IMR-90 (cell line): Measurements from ENCODE around the gene PHETA1. TPM values are rescaled to one million over a fixed set of nuclear protein-coding genes. Genes with fewer than 3 reads are reported as not detected.

ENCODE experiments used
- ATAC-seq: fragments of 200-7000 bp; cut with Tn5 transposase; 2 replicates; pipeline ENCODE4 v1.9.1; 2020; ENCODE audit warnings: low read depth, mild to moderate bottlenecking, moderate library complexity
- BruUV-seq: library from RNA; stranded (reverse); fragments of 400-500 nt; replicated peaks from 2 replicates; lab custom pipeline; 2021; lab: Mats Ljungman, UMichigan
- CTCF ChIA-PET: fragments of 300-600 bp; formaldehyde crosslinking; extraction: SDS; loops from one replicate; lab custom pipeline; 2021; ENCODE audit warnings: antibody characterized with exemption; lab: Yijun Ruan, JAX
- POLR2A ChIA-PET: fragments of 300-600 bp; sonication (Branson Sonifier 250); formaldehyde crosslinking; loops from one replicate; lab custom pipeline; 2022; ENCODE audit warnings: antibody characterized with exemption; ENCODE audit not compliant: unreplicated experiment; lab: Charles Lee
- DNase-seq: peaks from one replicate; pipeline ENCODE4 v3.0.0; 2013
- H2AFZ ChIP-seq: replicated peaks from 2 replicates; pipeline ENCODE3; 2013; ENCODE audit warnings: low read length, mild to moderate bottlenecking; ENCODE audit not compliant: poor library complexity
- H2AK5ac ChIP-seq: 2 replicates; pipeline ENCODE4 v1.6.1; 2013; ENCODE audit warnings: low read depth, low read length, inconsistent platforms
- H2AK9ac ChIP-seq: replicated peaks from 2 replicates; pipeline ENCODE3; 2013; ENCODE audit warnings: mild to moderate bottlenecking, low read depth, low read length, moderate library complexity; ENCODE audit not compliant: poor library complexity
- H2BK120ac ChIP-seq: 2 replicates; pipeline ENCODE4 v1.6.1; 2013; ENCODE audit warnings: low read depth, low read length, inconsistent platforms
- H2BK15ac ChIP-seq: 3 replicates; pipeline ENCODE4 v1.6.1; 2013; ENCODE audit warnings: low read depth, low read length, inconsistent platforms
- H2BK20ac ChIP-seq: 2 replicates; pipeline ENCODE4 v1.6.1; 2013; ENCODE audit warnings: low read depth, mild to moderate bottlenecking, inconsistent platforms, low read length, moderate library complexity
- H2BK5ac ChIP-seq: 2 replicates; pipeline ENCODE4 v1.6.1; 2013; ENCODE audit warnings: mild to moderate bottlenecking, low read depth, low read length, inconsistent platforms; ENCODE audit not compliant: poor library complexity, severe bottlenecking
- H3K14ac ChIP-seq: replicated peaks from 2 replicates; pipeline ENCODE4 v1.6.1; 2013; ENCODE audit warnings: low read depth, low read length, inconsistent platforms
- H3K18ac ChIP-seq: 2 replicates; pipeline ENCODE4 v1.6.1; 2013; ENCODE audit warnings: low read depth, low read length, control low read depth
- H3K23ac ChIP-seq: 2 replicates; pipeline ENCODE4 v1.6.1; 2013; ENCODE audit warnings: low read depth, low read length, inconsistent platforms
- H3K27ac ChIP-seq: 2 replicates; pipeline ENCODE4 v1.5.1; 2013; ENCODE audit warnings: mild to moderate bottlenecking, control low read depth, low read length; ENCODE audit not compliant: insufficient read depth
- H3K27me3 ChIP-seq: 2 replicates; pipeline ENCODE4 v1.6.1; 2013; ENCODE audit warnings: low read length; ENCODE audit not compliant: control insufficient read depth, insufficient read depth
- H3K36me3 ChIP-seq: 2 replicates; pipeline ENCODE4 v1.6.1; 2013; ENCODE audit warnings: low read length, mixed read lengths; ENCODE audit not compliant: control insufficient read depth, insufficient read depth
- H3K4ac ChIP-seq: 2 replicates; pipeline ENCODE4 v1.6.1; 2013; ENCODE audit warnings: low read depth, low read length, inconsistent platforms
- H3K4me1 ChIP-seq: 2 replicates; pipeline ENCODE4 v1.6.1; 2013; ENCODE audit warnings: low read length, mixed read lengths; ENCODE audit not compliant: control insufficient read depth, insufficient read depth
- H3K4me2 ChIP-seq: 2 replicates; pipeline ENCODE4 v1.6.1; 2013; ENCODE audit warnings: low read depth, mild to moderate bottlenecking, control low read depth, low read length, moderate library complexity
- H3K4me3 ChIP-seq: 2 replicates; pipeline ENCODE4 v1.5.1; 2013; ENCODE audit warnings: low read depth, mild to moderate bottlenecking, control low read depth, low read length, moderate library complexity; ENCODE audit not compliant: insufficient read depth
- H3K56ac ChIP-seq: 2 replicates; pipeline ENCODE4 v1.6.1; 2013; ENCODE audit warnings: low read length, inconsistent platforms; ENCODE audit not compliant: insufficient read depth; ENCODE audit errors: extremely low read depth
- H3K79me1 ChIP-seq, 2 experiments: 2 replicates each; pipeline ENCODE4 v1.6.1; 2013; ENCODE audit warnings: low read length in 2 of 2, inconsistent platforms in 1 of 2, low read depth in 1 of 2
- H3K9ac ChIP-seq: 2 replicates; pipeline ENCODE4 v1.6.1; 2013; ENCODE audit warnings: low read depth, low read length, control low read depth
- H3K9me1 ChIP-seq: 2 replicates; pipeline ENCODE4 v1.6.1; 2013; ENCODE audit warnings: low read length, inconsistent platforms; ENCODE audit not compliant: insufficient read depth
- H3K9me3 ChIP-seq: 2 replicates; pipeline ENCODE4 v1.6.1; 2013; ENCODE audit warnings: low read length; ENCODE audit not compliant: control insufficient read depth, insufficient read depth
- H4K20me1 ChIP-seq: 2 replicates; pipeline ENCODE4 v1.6.1; 2013; ENCODE audit warnings: low read length, inconsistent platforms; ENCODE audit not compliant: insufficient read depth
- H4K5ac ChIP-seq: 2 replicates; pipeline ENCODE4 v1.6.1; 2013; ENCODE audit warnings: mild to moderate bottlenecking, low read depth, low read length, control low read depth
- H4K8ac ChIP-seq, 2 experiments: 2 replicates each; pipeline ENCODE4 v1.6.1; 2013; ENCODE audit warnings: low read depth in 2 of 2, low read length in 2 of 2, control low read depth in 1 of 2, inconsistent platforms in 1 of 2
- H4K91ac ChIP-seq: 2 replicates; pipeline ENCODE4 v1.6.1; 2013; ENCODE audit warnings: low read depth, low read length, inconsistent platforms; ENCODE audit not compliant: insufficient read depth
- BHLHE40 ChIP-seq: fragments of 150-350 bp; IDR thresholded peaks from 2 replicates; pipeline ENCODE4 v1.6.1; 2016; ENCODE audit warnings: mild to moderate bottlenecking, low read depth, low read length
- CEBPB ChIP-seq: IDR thresholded peaks from 2 replicates; pipeline ENCODE4 v1.6.1; 2012; ENCODE audit warnings: low read depth, low read length, improper control_type of control experiment
- CHD1 ChIP-seq: IDR thresholded peaks from 2 replicates; pipeline ENCODE4 v1.6.1; 2012; ENCODE audit warnings: low read depth, low read length, improper control_type of control experiment
- FOS ChIP-seq: fragments of 150-350 bp; IDR thresholded peaks from 2 replicates; pipeline ENCODE4 v1.6.1; 2016; ENCODE audit warnings: low read depth, low read length
- MAFK ChIP-seq: IDR thresholded peaks from 2 replicates; pipeline ENCODE4 v1.6.1; 2012; ENCODE audit warnings: low read depth, low read length, improper control_type of control experiment
- MAZ ChIP-seq: IDR thresholded peaks from 2 replicates; pipeline ENCODE4 v1.6.1; 2012; ENCODE audit warnings: low read depth, mild to moderate bottlenecking, low read length, improper control_type of control experiment, moderate library complexity, borderline replicate concordance
- MXI1 ChIP-seq: IDR thresholded peaks from 2 replicates; pipeline ENCODE4 v1.6.1; 2012; ENCODE audit warnings: low read depth, mild to moderate bottlenecking, low read length, moderate library complexity, borderline replicate concordance
- NFE2L2 ChIP-seq: fragments of 150-350 bp; IDR thresholded peaks from 2 replicates; pipeline ENCODE4 v1.6.1; 2016; ENCODE audit warnings: low read depth, mild to moderate bottlenecking, low read length
- POLR2A ChIP-seq: IDR thresholded peaks from 2 replicates; pipeline ENCODE4 v1.6.1; 2012; ENCODE audit warnings: mild to moderate bottlenecking, low read depth, low read length
- RAD21 ChIP-seq: IDR thresholded peaks from 2 replicates; pipeline ENCODE4 v1.6.1; 2012; ENCODE audit warnings: low read length, improper control_type of control experiment
- RCOR1 ChIP-seq: IDR thresholded peaks from 2 replicates; pipeline ENCODE4 v1.6.1; 2012; ENCODE audit warnings: mild to moderate bottlenecking, low read length, improper control_type of control experiment; ENCODE audit not compliant: insufficient replicate concordance
- RFX5 ChIP-seq: IDR thresholded peaks from 2 replicates; pipeline ENCODE4 v1.8.0; 2012; ENCODE audit warnings: low read depth, mild to moderate bottlenecking, low read length, moderate library complexity
- SMC3 ChIP-seq: fragments of 150-350 bp; IDR thresholded peaks from 2 replicates; pipeline ENCODE4 v1.6.1; 2016; ENCODE audit warnings: low read depth, mild to moderate bottlenecking, antibody characterized with exemption, low read length, moderate library complexity
- whole genome bisulfite sequencing, 2 experiments: methylation state at CpG; one replicate each; pipeline versions ENCODE4 v1.1.5 to v1.1.7; 2013; ENCODE audit warnings: missing lambda C conversion rate in 2 of 2; ENCODE audit not compliant: insufficient read length in 1 of 2; ENCODE audit errors: extremely low coverage in 2 of 2; 5-methylcytosine and 5-hydroxymethylcytosine counted together
- dilution Hi-C: fragments of 300-500 bp; cut with HindIII; formaldehyde crosslinking; loops from one replicate; pipeline ENCODE4 v1.14.3; 2018; ENCODE audit warnings: low sequenced_read_pairs; ENCODE audit not compliant: unreplicated experiment
- in situ Hi-C: fragments of 300-500 bp; cut with MboI; formaldehyde crosslinking; loops from 3 replicates; pipeline ENCODE4 v1.14.3; 2019; ENCODE audit warnings: low sequenced_read_pairs, inconsistent platforms, mixed read lengths
- intact Hi-C: fragments of 100-400 bp; cut with micrococcal nuclease; formaldehyde crosslinking; loops from 2 replicates; pipeline ENCODE4 v1.10.0; 2022
- polyA plus RNA-seq, 3 experiments: library from polyadenylated mRNA; depleted of rRNA; stranded (reverse); fragments of >200 nt; gene quantifications; 2 replicates each; pipeline ENCODE4 v1.2.3, GENCODE V29; 2012; ENCODE audit warnings: low replicate concordance in 1 of 3
- total RNA-seq: library from RNA; depleted of rRNA; stranded (reverse); fragments of >200 nt; gene quantifications from 2 replicates; pipeline ENCODE4 v1.2.3, GENCODE V29; 2012
- TF ChIP-seq, protein P1 (sequence below): fragments of 150-350 bp; IDR thresholded peaks from 2 replicates; pipeline ENCODE4 v1.6.1; 2017; ENCODE audit warnings: mild to moderate bottlenecking, antibody characterized with exemption, low read length, low read depth
- TF ChIP-seq, protein P2 (sequence below): fragments of 150-350 bp; IDR thresholded peaks from 2 replicates; pipeline ENCODE4 v1.6.1; 2016; ENCODE audit warnings: low read depth, mild to moderate bottlenecking, low read length, moderate library complexity, borderline replicate concordance
- TF ChIP-seq, protein P3 (sequence below): conservative IDR thresholded peaks from 2 replicates; pipeline ENCODE4 v1.5.1; 2012; ENCODE audit warnings: mild to moderate bottlenecking, low read depth, low read length, improper control_type of control experiment

The PHETA1 gene
- total and polyA plus RNA-seq, 2 of the 4 experiments (the other 2 are of a cell fraction): 3.2 to 6.6 TPM

DNA sequence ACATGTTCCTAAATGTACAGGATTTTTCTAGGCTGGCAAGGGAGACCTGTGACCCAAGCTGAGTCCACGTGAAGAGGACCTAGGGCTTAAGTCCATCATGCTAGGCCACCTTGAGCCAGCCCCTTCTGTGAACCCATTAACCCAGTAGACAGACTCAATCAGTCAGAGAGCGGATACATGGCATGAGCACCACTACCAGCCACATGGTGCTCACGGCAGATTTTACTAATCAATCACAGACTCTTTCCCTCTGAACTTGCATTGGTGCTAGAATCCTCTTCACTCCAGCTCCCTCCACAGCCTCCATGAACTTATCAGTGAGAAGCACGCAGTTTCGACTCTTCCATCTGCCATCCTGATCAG lies 9.0 kb downstream of the PHETA1 start:
- Histone ChIP-seq H3K9ac (no peak overlapping the region), H3K14ac (no peak overlapping the region), H3K27ac (no peak overlapping the region), H3K79me1 (peaks cover 0 to 6% of the 10 kb centered on the region in 2 experiments; a peak in 1 of 4 replicates), H3K9me1 (0 out of 2 replicates have a peak, but pooled peaks cover 6% of the 10 kb centered on the region), H3K23ac (no peak overlapping the region), H3K9me3 (no peaks in the 10 kb centered on the region), H3K27me3 (peaks cover 2% of the 10 kb centered on the region), H2BK20ac (no peak overlapping the region), H4K91ac (no peak overlapping the region), H3K4ac (no peak overlapping the region), H2AFZ (no peak overlapping the region), H4K20me1 (no peaks in the 10 kb centered on the region), H2AK5ac (no peak overlapping the region), H4K8ac (no peak overlapping the region), H2BK15ac (no peak overlapping the region), H3K56ac (no peak overlapping the region), H2BK5ac (no peak overlapping the region), H3K4me3 (no peak overlapping the region), H4K5ac (no peak overlapping the region), H3K4me2 (no peak overlapping the region), H3K36me3 (peaks cover 8% of the 10 kb centered on the region), H2AK9ac (no peak overlapping the region), H3K18ac (no peak overlapping the region), H2BK120ac (no peak overlapping the region), H3K4me1 (0 out of 2 replicates have a peak, but pooled peaks cover 2% of the 10 kb centered on the region)
- ATAC-seq (no peak), DNase-seq (no peak)
- CTCF ChIA-PET: no interaction called here
- intact Hi-C loops (no loop called here), dilution Hi-C loops (no loop called here), in situ Hi-C loops (no loop called here)
- WGBS, 2 experiments: 66% methylated on average over 4 of the region's 5 CpGs; no CpG with 5 or more reads in 1 of the 2 experiments
- no peak for TF ChIP-seq RAD21
- TF ChIP-seq CHD1: no peak
- TF ChIP-seq, protein P1, sequence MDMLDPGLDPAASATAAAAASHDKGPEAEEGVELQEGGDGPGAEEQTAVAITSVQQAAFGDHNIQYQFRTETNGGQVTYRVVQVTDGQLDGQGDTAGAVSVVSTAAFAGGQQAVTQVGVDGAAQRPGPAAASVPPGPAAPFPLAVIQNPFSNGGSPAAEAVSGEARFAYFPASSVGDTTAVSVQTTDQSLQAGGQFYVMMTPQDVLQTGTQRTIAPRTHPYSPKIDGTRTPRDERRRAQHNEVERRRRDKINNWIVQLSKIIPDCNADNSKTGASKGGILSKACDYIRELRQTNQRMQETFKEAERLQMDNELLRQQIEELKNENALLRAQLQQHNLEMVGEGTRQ: no peak
- TF ChIP-seq MAZ: no peak
- no peak for TF ChIP-seq CEBPB
- TF ChIP-seq BHLHE40: no peak
- TF ChIP-seq MAFK: no peak
- no peak for TF ChIP-seq MXI1
- TF ChIP-seq FOS: no peak
- no peak for TF ChIP-seq POLR2A
- TF ChIP-seq RFX5: no peak
- TF ChIP-seq NFE2L2: no peak
- no peak for TF ChIP-seq SMC3
- TF ChIP-seq, protein P2, sequence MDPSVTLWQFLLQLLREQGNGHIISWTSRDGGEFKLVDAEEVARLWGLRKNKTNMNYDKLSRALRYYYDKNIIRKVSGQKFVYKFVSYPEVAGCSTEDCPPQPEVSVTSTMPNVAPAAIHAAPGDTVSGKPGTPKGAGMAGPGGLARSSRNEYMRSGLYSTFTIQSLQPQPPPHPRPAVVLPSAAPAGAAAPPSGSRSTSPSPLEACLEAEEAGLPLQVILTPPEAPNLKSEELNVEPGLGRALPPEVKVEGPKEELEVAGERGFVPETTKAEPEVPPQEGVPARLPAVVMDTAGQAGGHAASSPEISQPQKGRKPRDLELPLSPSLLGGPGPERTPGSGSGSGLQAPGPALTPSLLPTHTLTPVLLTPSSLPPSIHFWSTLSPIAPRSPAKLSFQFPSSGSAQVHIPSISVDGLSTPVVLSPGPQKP: no peak
- no peak for TF ChIP-seq RCOR1
- TF ChIP-seq, protein P3, sequence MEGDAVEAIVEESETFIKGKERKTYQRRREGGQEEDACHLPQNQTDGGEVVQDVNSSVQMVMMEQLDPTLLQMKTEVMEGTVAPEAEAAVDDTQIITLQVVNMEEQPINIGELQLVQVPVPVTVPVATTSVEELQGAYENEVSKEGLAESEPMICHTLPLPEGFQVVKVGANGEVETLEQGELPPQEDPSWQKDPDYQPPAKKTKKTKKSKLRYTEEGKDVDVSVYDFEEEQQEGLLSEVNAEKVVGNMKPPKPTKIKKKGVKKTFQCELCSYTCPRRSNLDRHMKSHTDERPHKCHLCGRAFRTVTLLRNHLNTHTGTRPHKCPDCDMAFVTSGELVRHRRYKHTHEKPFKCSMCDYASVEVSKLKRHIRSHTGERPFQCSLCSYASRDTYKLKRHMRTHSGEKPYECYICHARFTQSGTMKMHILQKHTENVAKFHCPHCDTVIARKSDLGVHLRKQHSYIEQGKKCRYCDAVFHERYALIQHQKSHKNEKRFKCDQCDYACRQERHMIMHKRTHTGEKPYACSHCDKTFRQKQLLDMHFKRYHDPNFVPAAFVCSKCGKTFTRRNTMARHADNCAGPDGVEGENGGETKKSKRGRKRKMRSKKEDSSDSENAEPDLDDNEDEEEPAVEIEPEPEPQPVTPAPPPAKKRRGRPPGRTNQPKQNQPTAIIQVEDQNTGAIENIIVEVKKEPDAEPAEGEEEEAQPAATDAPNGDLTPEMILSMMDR: no peak
- BruUV-seq: no TSS peak
- POLR2A ChIA-PET: no interaction called here
